GM12865 (cell line): ENCODE data around the gene HEY2.
A peak's percentile ranks its signal among the peaks of the same experiment; 100 is the strongest.
"Not testable (repeated sequence)": the region's sequence is repeated elsewhere in the genome, so short reads cannot be mapped to it uniquely, and the experiment has no call there.

Experiments used
- DNase-seq: peaks from one replicate; pipeline ENCODE4 v3.0.0; 2010; ENCODE audit warnings: low read depth
- H3K4me3 ChIP-seq: 2 replicates; pipeline ENCODE4 v1.5.1; 2011; ENCODE audit warnings: mild to moderate bottlenecking, low read depth, low read length, control low read depth
- CTCF ChIP-seq: IDR thresholded peaks from 2 replicates; pipeline ENCODE4 v1.5.1; 2011; ENCODE audit warnings: low read length, control low read depth, low read depth, inconsistent platforms; ENCODE audit not compliant: insufficient read depth; ENCODE audit errors: missing control alignments

HEY2 gene

DNA sequence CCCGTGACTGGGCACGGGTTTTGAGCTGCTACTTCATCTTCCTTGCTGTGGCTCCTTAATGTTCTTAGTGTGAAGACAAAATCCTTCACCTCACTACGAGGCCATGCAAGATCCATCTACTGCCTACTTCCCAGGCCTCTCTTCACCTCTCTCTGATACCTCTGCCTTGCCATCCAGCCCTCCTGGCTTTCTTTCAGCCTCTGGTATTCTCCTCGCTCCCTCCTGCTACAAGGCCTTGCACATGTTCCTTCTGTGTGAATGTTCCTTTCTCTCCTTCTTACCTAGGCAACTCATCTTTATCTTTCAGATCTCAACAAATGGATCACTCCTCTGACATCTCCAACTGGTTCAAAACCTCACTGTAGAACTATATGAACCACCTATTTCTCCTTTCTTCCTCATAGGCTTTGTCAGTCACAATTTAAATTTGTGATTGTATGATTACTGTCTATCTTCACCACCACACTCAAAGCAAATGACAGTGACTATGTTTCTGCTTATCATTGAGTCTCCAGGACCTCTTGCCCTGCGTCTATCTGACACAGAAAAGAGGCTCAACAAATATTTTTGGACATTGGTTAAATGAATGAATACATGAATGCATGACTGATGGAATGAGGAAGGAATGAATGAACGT is 19.8 kb downstream of the HEY2 start:
- no peak for DNase-seq
- no peak for TF ChIP-seq CTCF
- no peak overlapping the region for H3K4me3 ChIP-seq

DNA sequence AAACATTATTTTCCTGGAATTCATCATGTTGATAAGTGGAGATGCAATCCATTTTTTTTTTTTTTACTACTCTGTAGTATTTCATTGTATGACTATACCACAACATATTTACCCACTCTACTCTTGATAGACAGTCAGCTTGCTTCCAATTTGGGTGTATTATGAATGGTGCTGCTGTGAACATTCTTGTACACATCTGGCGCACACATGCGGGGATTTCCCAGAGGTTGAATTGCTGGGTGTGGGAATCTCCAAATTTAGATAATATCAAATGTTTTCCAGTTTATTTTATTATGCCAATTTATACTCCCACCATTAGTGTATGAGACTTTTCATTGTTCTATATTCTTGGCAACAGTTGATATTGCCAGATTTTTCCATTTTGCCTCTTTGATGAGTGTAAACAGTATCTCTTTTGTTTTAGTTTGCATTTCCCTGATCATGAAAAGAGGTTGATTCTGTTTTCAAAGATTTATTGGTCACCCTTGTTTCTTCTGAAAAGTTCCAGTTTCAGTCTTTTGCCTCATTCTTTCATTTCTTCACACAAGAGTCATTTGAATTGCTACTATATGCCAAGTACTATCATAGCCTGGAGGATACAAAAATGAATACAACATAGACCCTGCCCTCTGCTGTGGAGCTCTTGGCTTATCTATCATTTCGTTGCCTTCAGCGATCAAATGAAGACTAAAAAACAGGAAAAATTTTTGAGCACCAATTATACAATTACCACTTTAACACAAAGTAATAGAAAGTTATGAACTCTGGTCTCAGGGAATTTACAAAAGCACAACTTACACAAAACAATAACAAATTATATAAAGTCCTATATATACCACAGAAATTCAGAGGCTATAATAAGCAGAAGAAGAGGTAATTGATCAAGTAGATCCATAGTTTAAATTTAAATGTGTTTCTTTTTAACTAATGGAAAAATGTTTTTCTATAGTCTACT is 24.2 kb downstream of the HEY2 start:
- no peak overlapping the region for H3K4me3 ChIP-seq
- no peak for TF ChIP-seq CTCF
- DNase-seq, result no peak

- not testable (repeated sequence) for H3K4me3 ChIP-seq, DNase-seq
These were observed 26.8 kb downstream of the HEY2 start for GRCh38 chr6:125776107-125776826.

- H3K4me3 ChIP-seq, result peak overlapping the region; percentile 75
- no peak for TF ChIP-seq CTCF
- peak; percentile 92 for DNase-seq
These were observed 30.6 kb downstream of the HEY2 start for GRCh38 chr6:125779924-125780539.

DNA sequence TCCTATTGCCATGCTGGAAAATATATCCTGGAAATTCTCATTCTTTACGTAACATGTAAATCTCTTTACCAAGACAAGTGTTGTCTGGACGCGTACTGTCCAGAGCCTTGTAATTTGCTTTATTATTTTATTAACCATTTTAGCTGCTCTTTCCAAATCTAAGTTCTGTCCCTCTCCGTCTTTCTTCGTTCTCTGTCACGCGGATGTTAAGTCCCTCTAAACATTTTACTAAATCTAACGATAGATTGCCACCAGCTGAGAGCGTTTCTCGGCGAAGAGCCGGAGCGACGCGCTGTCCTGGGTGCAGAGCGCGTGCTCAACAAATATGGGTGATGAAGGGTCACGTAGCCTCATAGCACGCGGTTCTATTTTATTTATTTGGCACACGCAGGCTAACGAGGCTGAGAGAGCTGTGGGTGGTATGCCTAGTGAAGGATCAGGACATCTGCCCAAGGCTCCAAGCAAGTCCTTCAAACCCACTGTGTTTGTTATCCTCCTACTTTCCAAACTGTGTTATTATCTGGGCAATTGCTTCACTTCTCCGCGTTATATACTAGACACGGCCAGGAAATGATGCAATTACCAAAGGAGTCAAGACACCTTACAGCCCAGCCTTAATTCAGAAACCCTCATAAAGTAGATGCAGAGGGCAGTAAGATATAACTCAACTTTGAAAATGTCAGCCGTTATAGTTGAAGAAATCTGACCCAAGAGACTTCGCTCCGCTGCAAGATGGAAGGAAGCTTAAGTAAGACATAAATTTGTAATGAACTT is 31.3 kb downstream of the HEY2 start:
- DNase-seq, result peak; percentile 80
- peak overlapping the region; percentile 75 for H3K4me3 ChIP-seq
- TF ChIP-seq CTCF, result no peak

- peak overlapping the region; percentile 75 for H3K4me3 ChIP-seq
- peak; percentile 21 for DNase-seq
- no peak for TF ChIP-seq CTCF
These were observed 32.0 kb downstream of the HEY2 start for GRCh38 chr6:125781314-125781868.
